GM21717 (cell line): ENCODE measurements around the gene STAP2.
"Not testable (repeated sequence)": the region's sequence is repeated elsewhere in the genome, so short reads cannot be mapped to it uniquely, and the experiment has no call there.

ENCODE experiments used
- ATAC-seq: cut with Tn5 transposase; IDR thresholded peaks from one replicate; pipeline ENCODE4 v1.9.1; 2021; ENCODE audit warnings: mild to moderate bottlenecking, moderate library complexity; ENCODE audit not compliant: unreplicated experiment

STAP2 gene

GRCh38 chr19:4358709-4359626, 20.3 kb upstream of the STAP2 start:
- no peak for ATAC-seq

DNA sequence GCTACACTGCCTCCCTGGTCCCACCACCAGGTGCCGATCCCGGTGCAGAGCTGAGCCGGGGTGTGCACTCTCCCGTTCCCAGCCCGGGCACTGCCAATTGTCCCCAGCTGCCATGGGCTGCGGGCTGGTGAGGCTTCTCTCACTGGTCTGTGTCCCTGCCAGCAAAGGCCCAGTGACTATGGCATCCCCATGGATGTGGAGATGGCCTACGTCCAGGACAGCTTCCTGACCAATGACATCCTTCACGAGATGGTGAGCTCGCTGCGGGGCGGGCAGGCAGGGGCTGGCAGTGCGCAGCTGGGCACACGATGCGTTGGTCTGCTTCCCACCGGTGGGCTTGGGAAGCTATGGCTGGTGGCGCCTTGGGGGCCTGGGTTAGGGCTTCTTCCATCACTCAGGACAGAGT, 19.3 kb upstream of the STAP2 start:
- no peak for ATAC-seq

DNA sequence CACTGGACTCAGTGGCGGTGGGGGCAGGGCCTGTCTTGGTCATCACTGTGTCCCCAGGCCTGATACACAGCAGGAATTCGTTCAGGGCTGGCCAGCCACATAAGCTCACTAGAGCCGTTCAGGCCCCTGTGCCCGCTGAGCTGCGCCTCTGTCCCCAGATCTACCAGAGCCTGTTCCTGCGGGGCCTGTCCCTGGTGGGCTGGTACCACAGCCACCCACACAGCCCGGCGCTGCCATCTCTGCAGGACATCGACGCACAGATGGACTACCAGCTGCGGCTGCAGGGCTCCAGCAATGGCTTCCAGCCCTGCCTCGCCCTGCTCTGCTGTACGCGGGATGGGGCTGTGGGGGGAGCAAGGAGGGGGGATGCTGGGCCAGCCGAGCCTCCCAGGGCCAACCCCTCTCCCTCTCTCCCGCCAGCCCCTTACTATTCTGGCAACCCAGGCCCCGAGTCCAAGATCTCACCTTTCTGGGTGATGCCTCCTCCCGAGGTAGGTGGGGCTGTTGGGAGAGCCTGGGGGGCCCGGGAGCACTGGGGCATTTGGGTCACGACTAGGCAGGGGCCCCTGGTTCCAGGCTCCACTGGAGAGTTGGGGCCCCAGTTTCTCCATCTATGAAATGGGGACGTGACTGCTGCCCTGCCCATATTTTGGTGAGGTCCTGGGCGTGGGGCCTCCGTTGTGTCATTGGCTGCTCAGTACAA, 18.6 kb upstream of the STAP2 start:
- ATAC-seq, result no peak

DNA sequence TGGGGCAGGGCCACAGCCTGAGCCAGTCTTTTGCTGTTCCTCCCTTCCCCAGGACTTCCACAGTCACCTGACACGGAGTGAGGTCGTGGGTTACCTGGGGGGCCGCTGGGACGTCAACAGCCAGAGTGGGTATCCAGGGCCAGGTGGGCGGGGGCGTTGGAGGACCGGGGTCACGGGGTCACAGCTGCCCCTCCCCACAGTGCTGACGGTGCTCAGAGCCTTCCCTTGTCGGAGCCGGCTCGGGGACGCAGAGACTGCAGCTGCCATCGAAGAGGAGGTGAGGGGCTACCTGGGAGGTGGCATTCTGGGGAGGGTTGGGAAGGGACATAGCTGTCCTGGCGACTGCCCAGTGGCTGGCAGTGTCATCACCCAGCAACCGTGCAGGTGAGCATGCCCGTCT, 16.3 kb upstream of the STAP2 start:
- ATAC-seq, result no peak

DNA sequence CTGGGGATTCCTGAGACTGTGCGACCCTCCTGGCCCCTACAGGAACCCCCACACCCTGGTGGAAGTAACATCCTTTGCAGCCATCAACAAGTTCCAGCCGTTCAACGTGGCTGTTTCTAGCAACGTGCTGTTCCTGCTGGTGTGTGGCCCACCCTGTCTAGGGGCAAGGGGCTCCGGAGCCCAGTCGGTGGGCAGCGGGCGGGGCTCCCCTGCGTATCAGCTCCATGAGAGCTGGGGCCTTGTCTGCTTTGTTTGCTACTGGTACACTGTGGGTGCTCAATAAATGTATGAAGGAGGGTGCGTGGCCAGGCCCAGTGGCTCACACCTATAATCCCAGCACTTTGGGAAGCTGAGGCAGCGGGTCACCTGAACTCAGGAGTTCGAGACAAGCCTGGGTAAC, 15.7 kb upstream of the STAP2 start:
- ATAC-seq, result no peak

- ATAC-seq, result no peak
Observed at GRCh38 chr19:4352701-4353121, 14.1 kb upstream of the STAP2 start.

GRCh38 chr19:4350726-4351125, 12.1 kb upstream of the STAP2 start:
- ATAC-seq, result no peak

DNA sequence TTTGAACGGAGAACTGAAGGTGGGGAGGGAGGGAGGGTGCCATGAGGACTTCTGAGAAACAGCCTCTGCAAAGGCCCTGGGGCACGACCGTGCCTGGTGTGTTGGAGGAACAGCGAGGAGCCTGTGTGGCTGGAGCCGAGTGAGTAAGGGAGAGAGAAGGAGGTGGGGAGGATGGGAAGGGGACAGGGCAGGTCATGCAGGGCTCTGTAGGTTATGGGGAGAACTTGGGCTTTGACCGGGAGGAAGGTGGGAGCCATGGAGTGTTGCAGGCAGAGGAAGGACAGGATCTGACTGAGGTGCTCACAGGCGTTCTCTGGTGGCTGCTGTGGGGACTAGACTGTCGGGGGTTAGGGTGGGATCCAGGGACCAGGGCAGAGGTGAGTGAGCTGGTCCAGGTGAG, 11.5 kb upstream of the STAP2 start:
- ATAC-seq, result no peak

GRCh38 chr19:4349225-4349624, 10.6 kb upstream of the STAP2 start:
- ATAC-seq, result not testable (repeated sequence)

GRCh38 chr19:4347521-4347920, 8.9 kb upstream of the STAP2 start:
- no peak for ATAC-seq

GRCh38 chr19:4346020-4346383, 7.4 kb upstream of the STAP2 start:
- no peak for ATAC-seq

- no peak for ATAC-seq
Observed at GRCh38 chr19:4345342-4346019, 6.9 kb upstream of the STAP2 start.

DNA sequence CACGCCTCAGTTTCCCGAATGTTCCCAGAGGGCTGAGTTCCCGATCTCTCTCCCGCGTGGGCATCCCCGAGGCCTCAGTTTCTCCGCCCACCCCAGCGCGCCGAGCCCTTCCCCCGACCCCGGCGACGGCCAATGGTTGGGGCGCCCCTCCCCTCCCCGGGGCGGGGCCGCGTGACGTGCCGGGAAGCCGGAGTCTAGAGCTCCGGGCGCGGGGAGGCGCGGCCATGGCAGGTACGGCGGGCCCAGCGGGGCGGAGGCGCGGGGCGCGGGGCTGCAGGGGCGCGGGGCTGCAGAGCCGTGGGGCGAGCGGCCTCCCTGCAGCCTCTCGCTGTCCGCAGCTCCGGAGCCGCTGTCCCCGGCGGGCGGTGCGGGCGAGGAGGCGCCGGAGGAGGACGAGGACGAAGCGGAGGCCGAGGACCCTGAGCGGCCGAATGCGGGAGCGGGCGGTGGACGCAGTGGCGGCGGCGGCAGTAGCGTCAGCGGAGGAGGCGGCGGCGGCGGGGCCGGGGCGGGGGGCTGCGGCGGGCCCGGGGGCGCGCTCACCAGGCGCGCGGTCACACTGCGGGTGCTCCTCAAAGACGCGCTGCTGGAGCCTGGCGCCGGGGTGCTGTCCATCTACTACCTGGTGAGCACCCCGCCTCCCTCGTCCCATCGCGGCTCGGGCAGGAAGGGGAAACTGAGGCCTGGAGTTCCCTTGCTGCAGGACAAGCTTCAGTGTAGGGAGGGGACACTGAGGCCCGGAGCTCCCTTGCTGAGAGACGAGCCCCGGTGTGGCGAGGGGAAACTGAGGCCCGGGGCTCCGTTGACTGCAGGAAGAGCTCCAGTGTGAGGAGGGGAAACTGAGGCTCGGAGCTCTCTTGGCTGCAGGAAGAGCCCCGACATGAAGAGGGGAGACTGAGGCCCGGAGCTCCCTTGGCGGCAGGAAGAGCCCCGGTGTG, 5.0 kb upstream of the STAP2 start, which contains the start of gene MPND:
TSS of gene MPND (plus strand) at position 193 of the 938 bp plus-strand sequence. CDS start at position 225, 32 bp downstream.
- peak; percentile 47 for ATAC-seq

GRCh38 chr19:4342615-4343369, 4.2 kb upstream of the STAP2 start:
- ATAC-seq, result peak; percentile 80

DNA sequence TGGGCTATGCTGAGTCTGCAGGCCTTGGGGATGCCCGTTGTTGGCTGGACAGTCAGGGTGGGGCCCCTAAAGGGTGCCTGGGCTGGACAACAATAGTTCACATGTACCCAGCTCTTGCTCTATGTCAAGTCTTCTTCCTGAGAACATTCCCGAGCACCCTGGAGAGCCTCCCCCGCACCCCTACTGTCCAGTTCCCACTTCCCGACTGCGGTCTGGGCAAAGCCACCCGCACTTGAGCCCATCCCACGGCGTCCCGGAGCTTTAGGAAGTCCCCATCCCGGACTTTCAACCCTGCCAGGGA, 3.6 kb upstream of the STAP2 start:
- ATAC-seq, result peak; percentile 3

DNA sequence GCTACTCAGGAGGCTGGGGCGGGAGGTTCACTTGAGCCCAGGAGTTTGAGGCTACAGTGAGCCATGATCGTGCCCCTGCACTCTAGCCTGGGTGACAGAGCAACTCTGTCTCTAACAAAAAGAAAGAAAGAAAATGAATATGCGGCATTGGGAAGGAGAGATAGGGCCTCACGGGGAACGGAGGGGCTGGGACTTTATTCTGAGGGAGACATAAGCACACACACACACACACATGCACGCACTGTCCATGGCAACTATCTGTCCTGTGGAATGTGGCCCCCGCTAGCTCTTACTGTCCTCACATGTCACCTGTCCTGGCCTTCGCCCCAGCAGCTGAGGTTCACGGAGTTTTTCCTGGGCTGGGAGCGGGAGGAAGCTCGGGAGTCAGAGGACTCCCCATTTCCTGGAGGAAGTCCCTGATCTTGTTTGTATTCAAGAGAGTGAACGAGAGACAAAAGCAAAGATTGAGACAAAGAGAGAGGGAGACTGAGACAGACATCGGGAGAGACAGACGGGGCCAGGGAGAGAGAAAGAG, 654 bp downstream of the STAP2 start:
- ATAC-seq, result no peak

GRCh38 chr19:4334929-4335570, 3.6 kb downstream of the STAP2 start:
- ATAC-seq, result no peak

DNA sequence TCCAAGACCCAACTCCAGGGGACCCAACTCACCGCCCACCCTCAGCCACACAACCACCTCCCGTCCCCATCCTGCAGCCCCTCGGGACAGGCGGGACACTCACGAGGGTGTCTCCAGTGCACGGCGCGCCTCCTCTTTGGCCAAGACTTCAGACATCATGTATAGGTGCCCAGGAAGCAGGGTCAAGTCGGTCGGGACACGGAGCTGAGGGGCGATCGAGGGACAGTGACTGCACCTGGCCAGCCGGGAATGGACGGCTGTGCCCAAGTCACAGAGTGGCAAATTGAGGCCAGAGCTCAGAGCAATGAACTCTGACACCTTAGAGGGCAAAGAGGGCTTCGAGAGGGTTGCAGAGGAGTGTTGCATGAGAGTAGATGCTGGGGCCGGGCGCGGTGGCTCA, 8.8 kb downstream of the STAP2 start:
- no peak for ATAC-seq
